HepG2 (cell line): Measurements from ENCODE around the gene PEF1. TPM values are rescaled to one million over a fixed set of nuclear protein-coding genes. Genes with fewer than 3 reads are reported as not detected.

Experiments
- AKNA ChIP-seq: sonication (generic); formaldehyde crosslinking; IDR thresholded peaks from 2 replicates; pipeline ENCODE4 v1.4.0; 2020; ENCODE audit warnings: missing genetic modification reagents, borderline replicate concordance
- ATF6 ChIP-seq: sonication (generic); formaldehyde crosslinking; conservative IDR thresholded peaks from 2 replicates; pipeline ENCODE4 v1.4.0; 2020; ENCODE audit warnings: missing genetic modification reagents
- BRF2 ChIP-seq: sonication (generic); formaldehyde crosslinking; IDR thresholded peaks from 2 replicates; pipeline ENCODE4 v1.8.1; 2022; ENCODE audit warnings: mild to moderate bottlenecking, missing genetic modification reagents
- CBX2 ChIP-seq, 2 experiments: fragments of 200-600 bp in 1 of 2; sonication (generic); formaldehyde crosslinking in 1 of 2; IDR thresholded peaks; 2 replicates each; pipeline versions ENCODE4 v1.7.0 to v1.8.1; 2018 to 2022; ENCODE audit warnings: low read depth in 2 of 2, low read length in 1 of 2, mild to moderate bottlenecking in 1 of 2, missing genetic modification reagents in 1 of 2
- EEA1 ChIP-seq: sonication (generic); formaldehyde crosslinking; IDR thresholded peaks from 2 replicates; pipeline ENCODE4 v1.5.1; 2020; ENCODE audit warnings: mild to moderate bottlenecking, missing genetic modification reagents, borderline replicate concordance
- EZH2 ChIP-seq: conservative IDR thresholded peaks from 2 replicates; pipeline ENCODE4 v1.6.1; 2012; ENCODE audit warnings: mild to moderate bottlenecking, low read depth, low read length, moderate library complexity
- POLR2A ChIP-seq, 2 experiments: IDR thresholded peaks; 2 replicates each; pipeline ENCODE4 v1.6.1; 2011; ENCODE audit warnings: low read depth in 2 of 2, low read length in 2 of 2, mild to moderate bottlenecking in 1 of 2, moderate library complexity in 1 of 2; ENCODE audit not compliant: insufficient read depth in 1 of 2
- PRMT3 ChIP-seq: sonication (generic); formaldehyde crosslinking; IDR thresholded peaks from 2 replicates; pipeline ENCODE4 v1.8.1; 2022; ENCODE audit warnings: low read depth, mild to moderate bottlenecking, moderate library complexity, missing genetic modification reagents, borderline replicate concordance
- TBP ChIP-seq: sonication (generic); formaldehyde crosslinking; IDR thresholded peaks from 2 replicates; pipeline ENCODE4 v1.5.0; 2020; ENCODE audit warnings: missing genetic modification reagents
- ZBTB10 ChIP-seq: sonication (generic); formaldehyde crosslinking; IDR thresholded peaks from 2 replicates; pipeline ENCODE4 v1.4.0; 2020; ENCODE audit warnings: missing genetic modification reagents, borderline replicate concordance
- ZFP41 ChIP-seq: sonication (generic); formaldehyde crosslinking; IDR thresholded peaks from 2 replicates; pipeline ENCODE4 v1.4.0; 2020; ENCODE audit warnings: mild to moderate bottlenecking, missing genetic modification reagents, borderline replicate concordance
- ZNF124 ChIP-seq: sonication (generic); formaldehyde crosslinking; IDR thresholded peaks from 2 replicates; pipeline ENCODE4 v1.4.0; 2020; ENCODE audit warnings: missing genetic modification reagents
- ZNF34 ChIP-seq: sonication (generic); formaldehyde crosslinking; IDR thresholded peaks from 2 replicates; pipeline ENCODE4 v1.4.0; 2020; ENCODE audit warnings: mild to moderate bottlenecking, missing genetic modification reagents, borderline replicate concordance
- ZNF362 ChIP-seq: sonication (generic); formaldehyde crosslinking; IDR thresholded peaks from 2 replicates; pipeline ENCODE4 v1.4.0; 2020; ENCODE audit warnings: missing genetic modification reagents, mild to moderate bottlenecking, borderline replicate concordance
- ZNF501 ChIP-seq: sonication (generic); formaldehyde crosslinking; IDR thresholded peaks from 2 replicates; pipeline ENCODE4 v1.5.1; 2020; ENCODE audit warnings: mild to moderate bottlenecking, moderate library complexity, missing genetic modification reagents
- ZSCAN29 ChIP-seq: sonication (generic); formaldehyde crosslinking; conservative IDR thresholded peaks from 2 replicates; pipeline ENCODE4 v1.4.0; 2020; ENCODE audit warnings: mild to moderate bottlenecking, missing genetic modification reagents
- polyA plus RNA-seq, 8 experiments: library from polyadenylated mRNA; depleted of rRNA in 3 of 8; stranded (reverse) in 7 of 8; unstranded in 1 of 8; fragments of >200 nt; fragmentation: Illumina TruSeq in 4 of 8; extraction: Trizol in 4 of 8; gene quantifications; 2 replicates each; pipeline versions ENCODE4 v1.2.1 to v1.2.3, GENCODE V29; 2011 to 2016; ENCODE audit warnings: low read depth in 4 of 8, missing spikeins in 1 of 8, mixed read lengths in 1 of 8; ENCODE audit not compliant: insufficient read depth in 1 of 8
- total RNA-seq, 5 experiments: library from RNA; depleted of rRNA; stranded (reverse); fragments of >200 nt; fragmentation: Illumina TruSeq; extraction: Trizol; gene quantifications; 2 replicates each; pipeline ENCODE4 v1.2.3, GENCODE V29; 2016; ENCODE audit warnings: low read depth in 1 of 5

PEF1 gene
- total and polyA plus RNA-seq, 2 of the 13 experiments (the other 11 are each of a cell fraction or from before 2014, with no cell fraction given): 57.1 to 57.8 TPM

- no peak for TF ChIP-seq AKNA (CRISPR knock-in tag)
- TF ChIP-seq CBX2 (IDR thresholded peaks at IDR 0.05; ENCODE audit: low read depth, low read length): no peak
- no peak for TF ChIP-seq CBX2 (CRISPR knock-in tag; IDR thresholded peaks at IDR 0.05; ENCODE audit: low read depth)
- no peak for TF ChIP-seq TBP (CRISPR knock-in tag)
- peak; percentile 88; the same call in 1 of the 2 replicates for TF ChIP-seq ZBTB10 (CRISPR knock-in tag)
- TF ChIP-seq PRMT3: no peak
- TF ChIP-seq ZFP41 (CRISPR knock-in tag): no peak
- TF ChIP-seq ZNF501: no peak
- 0 out of 2 replicates have a peak, but pooled peaks have one; percentile 8 for TF ChIP-seq ZNF124 (CRISPR knock-in tag)
- peak; percentile 34; the same call in 1 of the 2 replicates for TF ChIP-seq ZSCAN29 (CRISPR knock-in tag)
- no peak for TF ChIP-seq EZH2
- TF ChIP-seq ZNF34 (CRISPR knock-in tag): 0 out of 2 replicates have a peak, but pooled peaks have one; percentile 16
- TF ChIP-seq BRF2 (CRISPR knock-in tag): 0 out of 2 replicates have a peak, but pooled peaks have one; percentile 29
- TF ChIP-seq ATF6 (CRISPR knock-in tag): no peak
- TF ChIP-seq EEA1: peak; percentile 23; the same call in 1 of the 2 replicates
- no peak for TF ChIP-seq ZNF362
- TF ChIP-seq POLR2A (IDR thresholded peaks at IDR 0.05; ENCODE audit: insufficient read depth in 1 of 2, low read depth in 2 of 2, low read length in 2 of 2): peak in 1 of 2 experiments; percentile 79; a peak in 1 of 4 replicates
Measured at GRCh38 chr1:31643976-31644559, 608 bp downstream of the PEF1 start (continued).
